AG04449 (cell line): ENCODE data around the gene RSPRY1.

Experiments
- CTCF ChIA-PET: fragments of 350-600 bp; formaldehyde crosslinking; extraction: SDS; loops from one replicate; lab custom pipeline; 2021; ENCODE audit warnings: antibody characterized with exemption; lab: Yijun Ruan, JAX
- POLR2A ChIA-PET: fragments of 400-600, 350-600 bp; formaldehyde crosslinking; extraction: SDS; loops from one replicate; lab custom pipeline; 2020; ENCODE audit warnings: antibody characterized with exemption, inconsistent platforms; lab: Yijun Ruan, JAX
- DNase-seq: peaks from one replicate; pipeline ENCODE4 v3.0.0-alpha.2; 2010; ENCODE audit warnings: low read depth, low spot score
- H3K4me3 ChIP-seq: 2 replicates; pipeline ENCODE4 v1.5.1; 2011; ENCODE audit warnings: low read depth, mild to moderate bottlenecking, control low read depth, low read length
- CTCF ChIP-seq: IDR thresholded peaks from one replicate; pipeline ENCODE4 v1.5.1; 2011; ENCODE audit warnings: mild to moderate bottlenecking, moderate library complexity, low read length, control low read depth, inconsistent platforms; ENCODE audit not compliant: insufficient read depth; ENCODE audit errors: missing control alignments

Gene RSPRY1

DNA sequence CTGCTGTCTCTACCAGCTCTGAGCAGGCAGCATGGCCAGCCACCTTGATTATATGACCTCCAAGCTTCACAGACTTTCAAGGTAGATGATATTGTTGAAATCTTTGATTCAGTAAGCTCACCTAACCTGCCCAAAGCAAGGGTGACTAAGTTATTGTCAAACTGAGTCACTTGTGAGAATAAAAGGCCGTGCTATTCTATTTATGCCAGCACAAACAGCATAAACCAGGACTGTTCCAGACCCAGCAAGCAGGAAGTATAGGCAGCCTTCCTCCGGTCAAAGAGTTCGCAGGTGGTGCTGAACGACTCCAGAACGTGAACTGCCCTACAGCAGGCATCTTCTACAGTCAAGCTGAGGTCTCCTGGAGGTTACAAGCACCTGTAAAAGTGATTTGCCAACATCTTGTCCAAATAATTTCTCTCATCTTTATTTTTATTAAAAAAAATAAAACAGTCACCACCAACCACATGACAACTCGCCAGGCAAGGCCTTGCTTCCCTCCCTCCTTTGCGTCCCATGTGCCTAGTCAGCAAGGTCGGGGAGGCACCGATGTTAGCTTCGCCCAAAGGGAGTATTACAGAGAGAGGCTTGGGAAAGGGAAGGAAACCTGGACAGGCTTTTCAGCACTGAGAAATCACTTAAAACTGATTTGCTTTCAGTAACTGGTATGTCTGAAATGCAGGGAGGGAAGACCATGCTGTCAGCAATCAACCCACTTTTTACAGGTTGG lies 69.7 kb downstream of the RSPRY1 start:
- ChIA-PET CTCF (no interaction called here), POLR2A (interaction anchor here (1.3 kb wide), 1 partner anchor 11 kb away, joined by 3 read pairs; the partner anchor contains the start of gene ARL2BP)
- TF ChIP-seq CTCF = no peak
- H3K4me3 ChIP-seq = no peak overlapping the region
- no peak for DNase-seq

GRCh38 chr16:57256601-57257395 lies 70.7 kb downstream of the RSPRY1 start:
- POLR2A ChIA-PET = no interaction called here
- no peak for TF ChIP-seq CTCF
- DNase-seq = no peak
- CTCF ChIA-PET = no interaction called here
- H3K4me3 ChIP-seq = no peak overlapping the region

- no peak for TF ChIP-seq CTCF
- no peak for DNase-seq
- POLR2A ChIA-PET = no interaction called here
- CTCF ChIA-PET = no interaction called here
- no peak overlapping the region for H3K4me3 ChIP-seq
These were observed 71.4 kb downstream of the RSPRY1 start for GRCh38 chr16:57257455-57258070.

DNA sequence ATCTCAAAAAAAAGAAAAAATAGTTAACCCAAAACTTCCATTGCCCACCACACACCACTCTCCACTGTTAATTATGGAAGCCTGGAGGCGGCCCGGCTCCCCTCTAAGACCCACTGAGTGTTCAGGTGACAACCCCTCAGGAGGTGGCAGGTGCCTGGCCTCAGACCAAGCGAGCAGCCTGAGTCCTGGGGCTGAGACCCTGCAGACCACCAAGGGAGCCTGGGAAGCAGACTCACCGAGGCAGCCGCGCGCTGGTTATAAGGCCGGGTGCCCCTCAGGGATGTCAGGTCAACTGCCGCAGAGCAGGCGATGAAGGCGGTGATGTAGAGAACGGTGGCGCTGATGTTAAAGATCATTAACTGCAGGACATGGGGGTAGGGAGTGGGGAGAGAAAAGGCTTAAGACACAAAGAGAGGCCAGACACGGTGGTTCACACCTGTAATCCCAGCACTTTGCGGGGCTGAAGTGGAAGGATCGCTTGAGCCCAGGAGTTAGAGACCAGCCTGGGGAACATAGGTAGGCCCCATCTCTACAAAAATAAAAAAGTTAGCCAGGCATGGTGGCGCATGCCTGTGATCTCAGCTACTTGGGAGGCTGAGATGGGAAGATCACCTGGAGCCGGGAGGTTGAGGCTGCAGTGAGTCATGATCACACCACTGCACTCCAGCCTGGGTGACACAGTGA lies 72.2 kb downstream of the RSPRY1 start:
- ChIA-PET POLR2A (no interaction called here), CTCF (interaction anchor here (0.8 kb wide), 1 partner anchor 159 kb away, joined by 3 read pairs; no protein-coding TSS in a partner anchor)
- no peak overlapping the region for H3K4me3 ChIP-seq
- TF ChIP-seq CTCF = no peak
- no peak for DNase-seq

DNA sequence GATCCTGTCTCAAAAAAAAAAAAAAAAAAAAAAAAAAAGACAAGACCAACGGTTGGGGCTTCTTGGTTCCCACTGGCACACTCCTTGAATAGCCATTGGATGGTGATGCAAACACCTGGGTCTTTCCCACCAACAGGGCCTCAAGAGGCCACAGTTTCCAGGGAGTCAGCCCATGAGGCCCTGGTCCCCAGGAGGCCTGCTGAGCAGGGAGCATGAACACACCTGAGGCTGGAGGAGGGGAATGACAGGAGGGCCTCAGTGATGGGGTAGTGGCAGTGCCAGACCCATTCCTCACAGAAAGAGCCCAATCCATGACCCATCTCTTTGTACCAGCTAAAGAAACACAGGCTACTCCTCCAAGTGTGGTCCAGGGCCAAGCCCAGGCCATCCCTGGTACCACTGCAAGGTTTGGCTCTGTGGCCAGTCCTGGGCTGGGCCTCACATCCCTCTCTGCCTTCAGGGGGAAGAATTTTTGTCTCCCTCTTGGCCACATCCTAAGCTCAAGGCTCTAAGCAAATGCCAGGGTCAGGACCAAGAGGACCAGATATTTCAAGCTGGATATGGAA lies 72.9 kb downstream of the RSPRY1 start:
- no peak for DNase-seq
- H3K4me3 ChIP-seq = no peak overlapping the region
- POLR2A ChIA-PET = no interaction called here
- TF ChIP-seq CTCF = no peak
- CTCF ChIA-PET = interaction anchor here (0.8 kb wide), 1 partner anchor 158 kb away, joined by 3 read pairs; no protein-coding TSS in a partner anchor
